SH-SY5Y (cell line): ENCODE results near the gene ZNF746.

Source experiments
- GATA2 ChIP-seq: IDR thresholded peaks from 2 replicates; pipeline ENCODE4 v1.6.1; 2011; ENCODE audit warnings: mild to moderate bottlenecking, low read depth, low read length
- GATA3 ChIP-seq: IDR thresholded peaks from 2 replicates; pipeline ENCODE4 v1.6.1; 2011; ENCODE audit warnings: low read depth, mild to moderate bottlenecking, low read length, moderate library complexity

DNA sequence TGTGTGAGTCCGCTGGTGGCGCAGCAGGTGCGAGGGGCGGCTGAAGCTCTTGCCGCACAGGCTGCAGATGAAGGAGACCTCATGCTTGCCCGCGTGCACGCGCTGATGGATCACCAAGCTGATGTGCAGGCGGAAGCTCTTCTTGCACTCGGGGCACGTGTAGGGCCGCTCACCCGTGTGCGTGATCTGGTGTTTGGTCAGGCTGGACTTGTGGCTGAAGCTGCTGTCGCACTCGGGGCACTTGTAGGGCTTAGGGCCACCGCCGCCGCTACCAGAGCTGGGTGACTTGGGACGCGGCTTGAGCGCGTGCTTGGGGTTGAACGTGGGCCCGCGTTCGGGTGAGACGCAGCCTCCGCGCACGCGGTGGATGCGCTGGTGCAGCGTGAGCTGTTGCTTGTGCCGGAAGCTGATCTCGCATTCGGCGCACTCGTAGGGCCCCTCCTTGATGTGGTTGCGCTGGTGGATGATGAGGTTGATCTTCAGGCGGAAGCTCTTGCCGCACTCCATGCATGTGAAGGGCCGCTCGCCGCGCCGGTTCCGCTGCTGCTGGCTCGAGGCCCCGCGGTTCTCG, 65.4 kb downstream of the ZNF746 start:
- TF ChIP-seq GATA2 (no peak), GATA3 (no peak)
